Subcutaneous adipose tissue (tissue), 4 donors: ENCODE data around the gene LIPF. TPM values are rescaled to one million over a fixed set of nuclear protein-coding genes. Genes with fewer than 3 reads are reported as not detected.

Source experiments
- CTCF ChIP-seq: fragments of 450-650 bp; IDR thresholded peaks from one replicate; pipeline ENCODE4 v1.5.1; 2016; ENCODE audit warnings: low read depth, mild to moderate bottlenecking, control low read depth, antibody characterized with exemption, moderate library complexity
- total RNA-seq, 4 donors: library from RNA; depleted of rRNA; stranded (reverse); fragments of >200 nt; gene quantifications; one replicate each; pipeline ENCODE4 v1.1.0, GENCODE V29; 2016

Gene LIPF
- total RNA-seq, 4 donors from 2014 or later: 0.34 to 0.75 TPM; not detected in 2

GRCh38 chr10:88640186-88640585 lies 24.1 kb upstream of the LIPF start:
- TF ChIP-seq CTCF: no peak

GRCh38 chr10:88642209-88642608 lies 22.0 kb upstream of the LIPF start:
- TF ChIP-seq CTCF: no peak

GRCh38 chr10:88642963-88643362 lies 21.3 kb upstream of the LIPF start:
- no peak for TF ChIP-seq CTCF

DNA sequence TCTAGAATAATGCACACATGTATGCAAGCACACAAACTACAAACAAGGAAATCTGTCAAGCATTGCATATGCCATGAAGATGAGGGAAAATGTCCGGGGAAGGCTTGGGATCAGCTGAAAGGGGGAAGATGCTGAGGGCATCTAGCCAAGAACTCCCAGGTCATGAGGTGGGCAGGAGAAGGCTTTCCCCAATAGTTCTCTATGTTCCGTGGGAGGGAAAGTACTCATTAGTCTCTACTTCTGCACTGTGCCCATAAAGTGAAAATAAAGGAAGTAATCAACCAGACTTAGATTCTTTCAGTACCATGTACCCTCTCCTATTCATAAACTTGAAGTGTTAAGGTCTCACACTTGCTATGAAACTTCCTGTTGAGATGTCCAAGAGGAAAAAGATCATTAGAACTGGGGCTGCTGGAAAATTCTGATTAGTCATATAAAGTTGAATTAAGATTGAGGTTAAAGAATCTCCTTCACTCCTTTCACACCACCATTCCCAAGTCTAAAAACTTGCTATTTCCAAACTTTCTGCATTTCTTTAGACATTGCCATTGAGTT lies 17.1 kb upstream of the LIPF start:
- TF ChIP-seq CTCF: no peak

- TF ChIP-seq CTCF: no peak
Observed at GRCh38 chr10:88651101-88651551, 13.1 kb upstream of the LIPF start.

- no peak for TF ChIP-seq CTCF
Observed at GRCh38 chr10:88652616-88653015, 11.6 kb upstream of the LIPF start.

GRCh38 chr10:88657901-88658300 lies 6.3 kb upstream of the LIPF start:
- no peak for TF ChIP-seq CTCF
